ENCODE results near the gene MYO7A. TPM values are rescaled to one million over a fixed set of nuclear protein-coding genes. Genes with fewer than 3 reads are reported as not detected.

MYO7A gene
- total RNA-seq, 1 donor from 2014 or later: 23.2 TPM

DNA sequence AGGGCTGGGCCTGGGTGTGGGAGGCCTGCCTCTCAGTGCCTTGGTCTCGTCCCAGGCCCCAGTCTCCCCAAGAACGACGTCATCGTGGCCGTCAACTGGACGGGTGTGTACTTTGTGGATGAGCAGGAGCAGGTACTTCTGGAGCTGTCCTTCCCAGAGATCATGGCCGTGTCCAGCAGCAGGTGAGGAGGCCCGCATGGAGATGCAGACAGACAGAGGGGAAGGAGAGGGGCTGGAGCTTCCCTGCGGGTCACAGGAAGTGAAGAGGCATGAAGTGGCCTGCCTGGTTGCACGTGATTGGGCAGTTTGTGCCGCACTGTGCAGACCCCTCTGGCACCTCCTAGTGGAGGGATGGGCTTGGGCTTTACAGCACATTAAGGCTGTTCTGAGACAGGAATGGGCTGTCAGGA is 70.4 kb downstream of the MYO7A start:
- DNase-seq (ENCODE audit: low spot score): peak; percentile 79

DNA sequence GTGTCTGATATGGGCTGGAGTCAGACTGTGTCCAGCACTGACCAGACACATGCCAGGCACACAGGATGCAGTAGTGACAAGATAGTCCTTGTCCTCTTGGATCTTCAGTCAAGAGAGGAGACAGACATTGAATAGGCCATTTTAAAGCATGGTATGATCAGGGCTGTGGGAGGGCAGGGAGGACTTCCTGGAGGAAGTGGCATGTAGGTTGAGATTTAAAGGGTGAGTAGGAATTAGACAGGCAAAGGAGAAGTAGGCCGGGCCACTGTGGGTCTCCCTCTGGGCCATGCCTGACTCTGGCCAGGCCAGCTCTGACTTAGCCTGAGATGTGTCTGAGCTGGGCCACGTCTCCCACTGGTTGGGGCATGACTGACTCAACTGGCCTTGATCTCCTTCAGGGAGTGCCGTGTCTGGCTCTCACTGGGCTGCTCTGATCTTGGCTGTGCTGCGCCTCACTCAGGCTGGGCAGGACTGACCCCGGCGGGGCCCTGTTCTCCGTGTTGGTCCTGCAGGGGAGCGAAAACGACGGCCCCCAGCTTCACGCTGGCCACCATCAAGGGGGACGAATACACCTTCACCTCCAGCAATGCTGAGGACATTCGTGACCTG is 71.2 kb downstream of the MYO7A start:
- peak; percentile 81 for DNase-seq (ENCODE audit: low spot score)

DNA sequence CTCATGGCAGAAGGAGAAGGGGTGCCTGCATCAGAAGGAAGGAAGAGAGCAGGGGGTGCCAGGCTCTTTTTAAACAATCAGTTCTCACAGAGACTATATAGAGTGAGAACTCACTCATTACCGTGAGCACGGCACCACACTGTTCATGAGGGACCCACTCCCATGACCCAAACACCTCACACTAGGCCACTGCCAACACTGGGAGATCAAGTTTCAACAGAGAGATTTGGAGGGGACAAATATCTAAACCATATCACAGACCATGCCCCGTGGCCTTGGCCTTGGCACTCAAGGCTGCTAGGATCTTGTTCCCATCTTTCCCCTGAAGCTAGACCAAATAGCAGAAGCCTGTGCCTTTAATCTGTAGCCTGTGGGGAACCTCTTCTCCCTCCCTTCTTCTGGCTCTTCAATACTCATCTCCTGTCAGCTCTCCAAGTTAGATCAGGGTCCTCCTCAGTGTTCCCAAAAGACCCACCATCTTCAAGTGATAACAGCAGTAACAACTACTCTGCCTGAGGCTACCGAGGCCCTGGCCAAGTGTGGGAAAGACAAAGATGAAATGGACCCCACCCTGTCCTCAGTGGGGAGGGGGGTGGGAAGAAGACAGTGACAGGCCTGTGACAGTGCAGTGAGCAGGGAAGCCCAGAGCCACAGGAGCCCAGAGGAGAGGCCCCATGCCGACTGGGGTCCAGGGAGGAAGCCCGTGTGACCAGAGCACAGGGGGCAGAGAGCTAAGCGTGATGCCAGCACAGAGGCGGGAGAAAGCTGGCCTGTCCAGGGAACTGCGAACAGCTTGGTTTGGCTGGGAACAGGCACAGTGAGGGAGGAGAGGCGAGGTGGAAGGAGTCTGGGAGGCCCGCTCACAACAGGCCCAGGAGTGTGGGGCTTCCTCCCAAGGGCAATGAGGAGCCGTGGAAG is 72.6 kb downstream of the MYO7A start:
- DNase-seq (ENCODE audit: low spot score): peak; percentile 78

DNA sequence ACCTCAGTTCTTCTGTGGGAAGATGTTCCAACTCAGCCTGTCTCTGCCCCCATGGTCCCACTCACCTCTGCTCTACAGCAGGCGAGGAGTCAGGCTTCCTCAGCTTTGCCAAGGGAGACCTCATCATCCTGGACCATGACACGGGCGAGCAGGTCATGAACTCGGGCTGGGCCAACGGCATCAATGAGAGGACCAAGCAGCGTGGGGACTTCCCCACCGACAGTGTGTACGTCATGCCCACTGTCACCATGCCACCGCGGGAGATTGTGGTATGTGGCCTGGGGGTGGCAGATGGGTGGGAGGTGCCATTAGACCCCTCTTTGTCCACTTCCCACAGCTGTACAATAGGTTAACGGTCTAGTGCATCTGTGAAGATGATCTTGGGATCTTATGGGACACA is 73.3 kb downstream of the MYO7A start:
- DNase-seq (ENCODE audit: low spot score): peak; percentile 82

DNA sequence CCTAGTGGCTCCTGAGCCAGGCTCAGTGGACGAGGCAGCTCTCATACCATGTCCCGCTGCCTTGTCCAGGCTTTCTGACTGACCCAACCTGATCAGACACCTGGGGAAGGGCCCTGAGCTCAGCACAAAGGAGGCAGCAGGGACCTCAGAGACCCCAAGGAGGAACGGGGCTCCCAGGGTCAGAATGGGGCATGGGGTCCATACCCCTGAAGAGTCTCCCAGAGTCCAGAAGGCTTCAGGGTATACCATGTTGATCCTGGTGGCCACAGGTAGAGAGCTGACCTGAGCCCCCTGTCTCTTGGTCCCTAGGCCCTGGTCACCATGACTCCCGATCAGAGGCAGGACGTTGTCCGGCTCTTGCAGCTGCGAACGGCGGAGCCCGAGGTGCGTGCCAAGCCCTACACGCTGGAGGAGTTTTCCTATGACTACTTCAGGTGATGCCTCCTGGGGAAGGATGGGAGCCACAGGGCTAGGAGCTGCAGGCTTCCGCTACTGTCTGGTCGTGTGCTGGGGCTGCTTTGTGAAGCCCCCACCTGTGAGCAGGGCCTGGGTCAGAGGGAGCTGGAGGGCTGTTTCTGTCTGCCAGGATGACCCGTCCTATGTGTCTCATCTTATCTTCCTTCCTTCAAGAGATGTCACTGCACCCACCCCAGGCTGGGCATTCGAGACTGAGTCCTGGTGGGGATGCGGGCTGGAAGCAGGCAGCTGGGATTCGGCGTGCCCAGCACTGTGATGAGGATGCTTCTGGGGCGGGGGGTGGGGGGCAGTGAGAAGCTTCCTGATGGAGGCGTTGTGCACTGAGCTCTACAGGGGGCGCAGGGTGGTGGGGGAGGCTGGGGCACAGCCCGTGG is 74.2 kb downstream of the MYO7A start:
- DNase-seq (ENCODE audit: low spot score): peak; percentile 64

DNA sequence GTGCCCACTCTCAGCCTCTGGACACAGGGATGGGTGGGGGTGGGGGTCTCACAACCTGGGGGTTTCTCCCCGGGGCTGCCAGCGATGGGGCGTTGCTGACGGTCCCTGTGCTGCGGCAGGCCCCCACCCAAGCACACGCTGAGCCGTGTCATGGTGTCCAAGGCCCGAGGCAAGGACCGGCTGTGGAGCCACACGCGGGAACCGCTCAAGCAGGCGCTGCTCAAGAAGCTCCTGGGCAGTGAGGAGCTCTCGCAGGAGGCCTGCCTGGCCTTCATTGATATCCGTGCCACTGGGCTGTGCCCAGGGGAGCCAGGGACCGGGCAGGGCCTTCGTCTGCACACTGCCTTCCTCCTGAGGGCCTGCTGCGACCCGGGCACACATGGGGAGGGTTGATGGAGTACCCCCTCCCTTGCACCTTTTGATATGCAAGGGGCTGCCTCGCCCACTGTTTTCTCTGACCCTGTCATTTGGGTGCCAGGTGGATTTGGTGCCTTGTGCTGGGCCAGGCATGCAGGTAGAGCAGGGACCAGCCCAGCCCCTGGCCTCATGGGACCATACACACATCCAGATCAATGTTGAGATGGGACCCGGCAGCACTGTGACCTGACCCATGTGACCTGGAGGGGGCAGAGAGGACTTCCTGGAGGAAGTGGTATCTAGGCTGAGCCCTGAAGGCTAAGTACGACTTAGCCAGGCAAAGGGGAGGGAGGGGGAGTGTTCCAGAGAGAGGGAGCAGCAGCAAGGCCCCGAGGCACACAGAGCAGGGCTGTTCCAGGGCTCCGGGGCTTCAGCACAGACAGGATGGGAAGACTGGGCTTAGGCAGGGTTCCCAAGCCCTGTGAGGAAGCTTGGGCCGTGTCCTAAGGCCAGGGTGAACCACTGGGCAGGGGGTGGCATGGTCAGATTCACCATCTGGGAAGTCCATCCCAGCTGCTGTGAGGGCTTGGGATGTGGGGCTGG is 75.2 kb downstream of the MYO7A start:
- peak; percentile 76 for DNase-seq (ENCODE audit: low spot score)

DNA sequence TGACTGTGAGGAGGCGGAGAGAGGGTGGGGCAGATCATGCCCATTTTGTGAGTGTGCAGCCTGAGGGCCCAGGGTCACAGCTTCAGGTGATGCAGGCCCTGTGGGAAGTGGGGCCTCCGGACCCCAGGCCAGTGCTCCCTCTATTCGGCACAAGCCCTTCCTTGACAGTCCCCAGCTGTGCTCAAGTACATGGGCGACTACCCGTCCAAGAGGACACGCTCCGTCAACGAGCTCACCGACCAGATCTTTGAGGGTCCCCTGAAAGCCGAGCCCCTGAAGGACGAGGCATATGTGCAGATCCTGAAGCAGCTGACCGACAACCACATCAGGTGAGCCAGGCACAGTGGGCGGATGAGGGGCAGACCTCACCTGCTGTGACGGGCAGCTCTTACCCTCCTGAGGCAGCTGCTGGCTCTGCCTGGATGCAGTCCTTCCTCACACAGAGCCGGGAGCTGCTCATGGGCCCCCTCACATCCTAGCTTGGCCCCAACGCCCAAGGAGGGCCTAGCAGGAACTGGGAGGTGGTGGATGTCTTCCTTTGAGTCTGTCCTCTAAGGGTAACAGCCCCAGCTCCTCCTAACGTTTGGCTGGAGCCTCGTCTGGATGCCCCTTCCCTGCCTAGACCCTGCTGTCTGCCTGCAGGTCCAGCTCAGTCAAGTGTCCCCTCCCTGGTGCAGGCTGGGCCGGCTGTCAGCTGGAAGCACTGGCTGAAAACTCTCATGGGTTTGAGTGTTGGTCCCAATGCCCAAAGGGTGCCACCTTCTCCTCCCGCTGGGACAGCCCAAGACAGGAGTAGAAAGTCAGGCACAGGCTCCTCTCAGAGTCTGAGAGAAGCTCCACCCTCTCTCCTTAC is 76.1 kb downstream of the MYO7A start:
- DNase-seq (ENCODE audit: low spot score): peak; percentile 86

DNA sequence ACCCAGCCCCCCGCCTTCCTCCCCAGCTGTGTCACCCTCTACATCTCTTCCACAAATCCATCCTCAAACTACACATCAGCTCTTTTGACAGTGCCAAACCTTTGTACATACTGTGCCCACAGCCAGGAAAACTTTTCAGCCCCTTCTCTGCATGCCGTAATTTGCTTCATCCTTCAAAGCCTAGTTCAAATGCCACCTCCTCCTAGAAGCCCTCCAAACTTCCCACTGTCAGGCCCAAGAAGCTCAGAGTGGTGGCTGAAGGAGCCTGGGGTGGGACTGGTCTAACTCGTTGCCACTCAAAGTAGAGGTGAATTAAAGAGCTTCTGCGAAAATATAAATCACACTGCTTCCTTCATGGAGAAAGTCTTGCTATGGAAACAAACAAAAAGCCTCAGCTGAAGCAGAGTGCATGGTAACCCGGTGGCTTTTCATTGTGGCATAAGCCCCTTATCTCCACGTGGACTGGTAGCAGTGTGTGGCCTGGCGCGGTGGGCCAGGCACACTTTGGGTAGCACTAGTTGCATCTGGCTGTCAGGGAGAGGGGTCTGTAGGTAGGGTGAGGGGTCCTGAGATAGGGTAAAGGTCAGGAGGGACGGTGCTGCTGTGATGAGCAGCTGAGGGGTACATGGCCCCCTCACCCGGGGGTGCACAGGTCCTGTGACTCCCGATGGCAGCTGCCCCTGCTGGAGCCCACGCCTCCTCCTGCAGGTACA is 76.9 kb downstream of the MYO7A start:
- DNase-seq (ENCODE audit: low spot score): peak; percentile 65

DNA sequence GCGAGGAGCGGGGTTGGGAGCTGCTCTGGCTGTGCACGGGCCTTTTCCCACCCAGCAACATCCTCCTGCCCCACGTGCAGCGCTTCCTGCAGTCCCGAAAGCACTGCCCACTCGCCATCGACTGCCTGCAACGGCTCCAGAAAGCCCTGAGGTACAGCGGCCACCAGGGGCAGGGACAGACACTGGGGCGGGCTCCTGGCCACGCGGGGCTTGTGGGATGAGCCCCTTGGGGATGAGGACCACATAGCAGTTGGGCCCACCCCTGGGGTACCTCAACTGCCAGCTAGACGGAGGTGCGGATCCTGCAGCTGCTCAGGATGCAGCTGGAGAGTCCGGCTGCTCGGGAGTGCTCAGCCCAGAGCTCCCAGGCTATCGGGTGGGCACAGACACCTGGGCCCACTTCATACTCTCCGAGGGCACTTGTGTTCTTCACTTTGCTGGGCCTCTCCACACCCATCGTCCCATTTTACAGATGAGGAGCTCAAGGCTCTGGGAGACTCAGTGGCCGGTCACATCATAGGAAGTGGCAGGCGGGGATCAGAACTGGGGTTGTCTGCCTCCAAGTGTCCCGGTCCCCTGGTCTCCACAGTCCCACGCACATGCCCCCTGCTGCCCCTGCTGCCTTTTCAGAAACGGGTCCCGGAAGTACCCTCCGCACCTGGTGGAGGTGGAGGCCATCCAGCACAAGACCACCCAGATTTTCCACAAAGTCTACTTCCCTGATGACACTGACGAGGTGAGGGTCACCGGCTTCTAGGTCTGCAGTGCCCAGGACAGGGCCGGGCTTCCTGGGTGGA is 77.6 kb downstream of the MYO7A start:
- DNase-seq (ENCODE audit: low spot score): peak; percentile 83

DNA sequence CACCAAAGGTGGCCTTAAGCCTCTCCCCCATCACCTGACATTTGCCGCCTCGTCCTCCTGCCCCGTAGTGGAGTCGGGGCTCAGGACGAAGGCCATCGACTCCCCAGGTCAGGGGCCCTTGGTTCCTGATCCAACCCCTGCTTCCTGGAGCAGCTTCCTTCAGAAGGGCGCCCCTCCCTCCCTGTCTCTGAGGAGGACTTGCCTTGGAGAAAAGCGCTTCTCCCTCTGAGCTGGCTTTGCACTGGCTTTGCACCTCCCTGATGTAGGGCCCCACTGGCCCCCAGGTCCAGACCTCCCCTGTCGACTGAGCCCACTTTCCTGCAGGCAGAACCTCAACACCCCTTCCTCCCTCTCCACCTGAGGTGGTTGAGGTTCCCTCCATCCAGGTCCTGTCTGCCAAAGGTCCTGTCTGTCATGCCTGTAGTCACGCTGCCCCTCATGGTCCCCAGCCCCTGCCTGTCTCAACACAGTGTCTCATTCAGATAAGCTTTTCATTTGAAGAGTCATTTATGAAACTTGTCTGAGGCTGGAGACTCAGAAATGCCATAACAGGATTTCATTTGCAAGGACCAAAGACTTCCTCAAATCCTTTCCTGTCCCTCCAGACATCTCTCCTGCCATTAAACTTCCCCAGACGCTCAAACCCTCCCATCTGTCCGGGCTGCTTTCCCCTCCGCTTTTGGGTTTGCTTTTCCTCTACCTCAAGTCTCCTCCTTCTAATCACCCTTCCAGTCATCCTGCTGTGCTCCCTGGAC is 78.4 kb downstream of the MYO7A start:
- DNase-seq (ENCODE audit: low spot score): peak; percentile 73

DNA sequence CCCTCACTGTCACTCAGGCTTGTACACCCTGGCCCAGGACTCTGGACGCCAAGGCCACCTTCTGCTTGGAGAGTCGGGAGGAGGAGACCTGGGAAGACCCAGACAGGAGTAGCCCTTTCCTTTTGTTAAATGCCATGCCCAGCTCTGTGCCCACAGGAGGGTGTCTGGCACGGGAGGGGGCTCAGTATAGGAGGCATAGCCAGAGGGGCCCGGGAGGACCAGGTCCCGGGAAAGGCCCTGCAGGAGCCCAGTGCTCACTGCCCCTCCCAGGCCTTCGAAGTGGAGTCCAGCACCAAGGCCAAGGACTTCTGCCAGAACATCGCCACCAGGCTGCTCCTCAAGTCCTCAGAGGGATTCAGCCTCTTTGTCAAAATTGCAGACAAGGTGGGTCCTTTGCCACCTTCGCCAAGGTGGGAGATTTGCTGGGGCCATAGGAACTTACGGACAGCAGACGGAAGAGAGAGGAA is 79.0 kb downstream of the MYO7A start:
- peak; percentile 76 for DNase-seq (ENCODE audit: low spot score)

DNA sequence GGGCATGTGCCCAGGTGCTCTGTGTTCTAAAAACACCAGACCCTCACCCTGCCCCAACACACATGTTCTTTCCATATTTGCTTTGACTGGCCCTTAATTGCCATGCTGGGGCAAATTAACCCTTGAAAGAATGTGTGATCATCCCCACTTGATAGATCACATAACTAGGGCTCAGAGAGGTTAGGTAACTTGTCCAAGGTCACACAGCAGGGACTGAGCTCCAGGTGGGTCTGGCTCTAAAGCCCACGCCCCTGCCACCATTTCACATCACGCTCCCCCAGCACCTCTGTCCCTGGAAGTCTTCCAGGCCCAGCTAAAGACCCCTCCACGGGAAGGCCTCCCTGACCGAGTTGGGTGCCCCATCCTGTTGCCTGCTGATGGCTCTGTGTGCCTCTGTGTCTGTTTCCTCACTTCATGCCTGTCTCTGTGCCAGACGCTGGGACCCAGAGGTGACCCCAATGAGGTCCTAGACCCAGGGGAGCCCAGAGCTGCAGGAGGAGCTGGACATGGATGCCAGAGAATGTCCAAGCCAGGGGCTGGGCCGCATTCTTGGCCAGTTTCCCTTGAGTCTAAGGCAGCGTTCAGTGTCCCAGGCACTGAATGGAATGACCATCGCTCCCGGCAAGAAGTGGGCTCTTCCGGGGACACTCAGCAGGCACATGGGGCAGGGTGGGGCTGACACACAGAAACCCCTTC is 79.7 kb downstream of the MYO7A start:
- peak; percentile 79 for DNase-seq (ENCODE audit: low spot score)

DNA sequence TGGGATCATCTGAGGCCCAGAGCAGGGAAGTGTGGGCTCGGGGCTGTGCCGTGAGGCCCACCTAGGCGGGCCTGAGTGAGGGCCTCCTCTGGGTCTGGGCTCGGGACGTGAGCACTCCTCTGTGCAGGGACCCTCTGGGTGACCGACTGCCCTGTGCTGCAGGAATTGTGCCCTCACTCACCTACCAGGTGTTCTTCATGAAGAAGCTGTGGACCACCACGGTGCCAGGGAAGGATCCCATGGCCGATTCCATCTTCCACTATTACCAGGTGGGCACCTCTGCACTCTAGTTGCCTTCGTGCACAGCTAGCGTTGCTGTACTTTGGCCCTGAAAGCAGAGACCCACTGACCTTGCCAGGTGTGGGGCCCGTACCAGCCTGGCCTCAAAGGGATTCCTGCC is 80.5 kb downstream of the MYO7A start:
- no peak for DNase-seq (ENCODE audit: low spot score)

DNA sequence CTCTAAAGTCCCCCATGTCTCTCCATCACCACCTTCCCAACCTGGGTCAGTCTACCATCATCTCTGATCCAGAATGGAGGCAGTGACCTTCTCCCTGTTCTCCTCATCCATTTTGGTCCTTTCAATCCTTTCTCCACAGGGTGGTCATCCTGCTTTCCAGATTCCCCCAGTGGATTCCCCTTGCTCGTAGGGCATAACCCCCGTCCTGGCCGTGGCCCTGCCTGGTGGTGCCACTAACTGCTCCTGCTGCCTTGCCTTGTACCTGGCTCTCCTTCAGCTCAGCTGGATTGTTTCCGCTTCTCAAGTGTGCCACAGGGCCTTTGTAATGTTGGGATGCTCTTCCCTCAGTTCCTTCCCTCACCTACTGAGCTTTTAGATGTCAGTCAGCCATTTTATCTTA is 81.6 kb downstream of the MYO7A start:
- no peak for DNase-seq (ENCODE audit: low spot score)

DNA sequence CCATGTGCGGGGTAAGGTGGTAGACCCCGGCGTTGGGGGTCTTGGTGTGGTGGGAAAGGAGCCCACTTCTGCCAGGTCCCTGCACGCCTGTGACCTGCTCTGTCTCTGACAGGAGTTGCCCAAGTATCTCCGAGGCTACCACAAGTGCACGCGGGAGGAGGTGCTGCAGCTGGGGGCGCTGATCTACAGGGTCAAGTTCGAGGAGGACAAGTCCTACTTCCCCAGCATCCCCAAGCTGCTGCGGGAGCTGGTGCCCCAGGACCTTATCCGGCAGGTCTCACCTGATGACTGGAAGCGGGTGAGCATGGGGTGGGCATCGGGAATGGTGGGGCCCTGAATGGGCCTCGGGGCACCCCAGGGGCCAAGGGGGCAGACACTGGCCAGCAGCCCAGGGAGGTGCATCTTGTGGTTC is 83.0 kb downstream of the MYO7A start:
- peak; percentile 84 for DNase-seq (ENCODE audit: low spot score)

DNA sequence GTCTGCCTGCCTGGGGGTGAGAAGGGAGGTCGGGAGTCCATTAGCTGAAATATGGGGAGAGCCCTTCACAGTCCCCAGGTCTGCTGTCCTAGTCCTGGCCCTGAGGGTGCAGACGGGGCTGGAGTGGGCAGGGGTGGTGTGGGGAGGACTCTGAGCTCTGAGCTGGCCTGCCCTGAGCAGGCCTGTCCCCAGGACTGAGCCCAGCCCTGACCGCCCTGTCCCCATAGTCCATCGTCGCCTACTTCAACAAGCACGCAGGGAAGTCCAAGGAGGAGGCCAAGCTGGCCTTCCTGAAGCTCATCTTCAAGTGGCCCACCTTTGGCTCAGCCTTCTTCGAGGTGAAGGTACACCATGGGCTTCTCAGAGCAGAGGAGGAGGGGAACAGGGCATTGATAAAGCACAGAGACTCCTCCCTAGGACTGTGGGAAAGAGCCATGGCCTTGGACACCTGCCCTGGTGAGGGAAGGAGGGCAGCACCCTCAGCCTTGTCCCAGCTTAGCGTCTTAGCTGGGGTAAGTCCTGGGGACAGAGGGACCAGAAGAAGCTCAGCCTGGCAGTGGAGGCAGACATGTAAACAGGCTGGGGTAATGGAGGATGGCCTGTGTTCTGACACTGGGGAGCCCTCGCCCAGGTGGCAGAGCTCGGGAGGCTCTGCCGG is 83.7 kb downstream of the MYO7A start:
- peak; percentile 65 for DNase-seq (ENCODE audit: low spot score)

All from mesenteric fat pad (tissue), 1 donor.